Hematopoietic multipotent progenitor cell treated with erythropoietin and hydrocortisone succinate and interleukin-3 and kit ligand, for 17 days (in vitro differentiated cells): ENCODE results near the gene SIX3.

Experiments used
- DNase-seq: peaks from one replicate; pipeline ENCODE4 v3.0.0-alpha.2; 2015; ENCODE audit warnings: low spot score

Gene SIX3

GRCh38 chr2:44943693-44944101 is 2.2 kb downstream of the SIX3 start:
- no peak for DNase-seq

DNA sequence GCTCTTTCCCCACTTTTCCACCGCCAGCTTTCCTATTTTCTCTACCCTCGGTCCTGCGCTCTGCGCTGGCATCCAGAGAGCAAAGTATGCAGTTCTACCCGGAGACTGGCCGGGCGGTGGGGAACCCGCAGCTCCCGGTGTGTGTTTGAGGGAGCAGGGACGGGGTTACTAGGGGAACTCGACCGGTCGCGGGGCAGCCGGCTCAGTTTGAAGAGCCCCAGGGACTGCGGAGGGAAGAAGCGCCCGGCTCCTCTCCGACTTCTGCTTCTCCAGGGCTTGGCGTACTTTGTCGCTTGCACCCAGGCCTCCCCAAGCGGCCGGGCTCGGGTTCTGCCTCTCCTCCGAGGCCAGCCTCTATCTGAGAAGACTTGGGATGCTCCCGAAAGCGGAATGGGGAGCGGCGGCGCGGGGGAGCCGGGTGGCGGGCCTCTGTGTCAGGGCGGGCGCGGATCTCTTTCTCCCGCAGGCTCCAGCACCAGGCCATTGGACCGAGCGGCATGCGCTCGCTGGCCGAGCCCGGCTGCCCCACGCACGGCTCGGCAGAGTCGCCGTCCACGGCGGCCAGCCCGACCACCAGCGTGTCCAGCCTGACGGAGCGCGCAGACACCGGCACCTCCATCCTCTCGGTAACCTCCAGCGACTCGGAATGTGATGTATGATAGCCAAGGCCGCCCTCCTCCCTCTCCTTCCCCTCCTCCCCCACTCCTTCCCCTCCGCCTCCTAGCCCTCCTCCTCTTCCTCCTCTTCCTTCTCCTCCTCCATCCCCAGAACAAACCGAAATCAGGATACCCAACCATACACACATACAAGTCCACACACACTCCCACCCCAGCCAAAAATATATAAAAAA is 2.8 kb downstream of the SIX3 start:
- DNase-seq, result no peak

DNA sequence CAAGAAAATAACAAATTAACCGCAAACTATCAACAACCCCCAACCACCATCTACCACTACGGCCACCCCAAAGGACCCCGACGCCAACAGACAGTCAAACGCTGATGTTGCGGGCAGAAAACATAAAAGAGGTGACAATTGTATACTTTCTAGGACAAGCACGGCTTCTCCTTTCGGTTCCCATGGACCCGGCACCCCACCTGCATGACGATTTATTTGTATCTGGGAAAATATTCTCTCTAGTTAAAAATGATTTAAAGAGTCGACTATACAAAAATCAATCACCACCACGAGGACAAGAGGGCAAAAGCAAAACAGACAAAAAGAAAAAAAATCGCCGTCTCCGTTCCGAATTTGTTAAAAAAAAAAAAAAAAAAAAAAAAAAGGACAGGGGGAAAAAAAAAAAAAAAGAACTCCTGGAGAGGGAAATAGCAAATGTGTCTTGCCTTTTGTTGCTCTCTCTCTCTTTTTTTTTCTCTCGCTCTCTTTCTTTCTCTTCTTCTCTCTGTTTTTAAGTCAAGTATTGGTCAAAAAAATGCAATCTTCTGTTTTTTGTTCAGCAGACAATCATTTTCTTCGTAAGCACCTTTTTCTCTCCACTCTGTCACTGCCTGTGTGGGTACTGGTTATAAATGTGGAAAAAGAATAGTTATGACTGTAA is 3.6 kb downstream of the SIX3 start:
- no peak for DNase-seq

DNA sequence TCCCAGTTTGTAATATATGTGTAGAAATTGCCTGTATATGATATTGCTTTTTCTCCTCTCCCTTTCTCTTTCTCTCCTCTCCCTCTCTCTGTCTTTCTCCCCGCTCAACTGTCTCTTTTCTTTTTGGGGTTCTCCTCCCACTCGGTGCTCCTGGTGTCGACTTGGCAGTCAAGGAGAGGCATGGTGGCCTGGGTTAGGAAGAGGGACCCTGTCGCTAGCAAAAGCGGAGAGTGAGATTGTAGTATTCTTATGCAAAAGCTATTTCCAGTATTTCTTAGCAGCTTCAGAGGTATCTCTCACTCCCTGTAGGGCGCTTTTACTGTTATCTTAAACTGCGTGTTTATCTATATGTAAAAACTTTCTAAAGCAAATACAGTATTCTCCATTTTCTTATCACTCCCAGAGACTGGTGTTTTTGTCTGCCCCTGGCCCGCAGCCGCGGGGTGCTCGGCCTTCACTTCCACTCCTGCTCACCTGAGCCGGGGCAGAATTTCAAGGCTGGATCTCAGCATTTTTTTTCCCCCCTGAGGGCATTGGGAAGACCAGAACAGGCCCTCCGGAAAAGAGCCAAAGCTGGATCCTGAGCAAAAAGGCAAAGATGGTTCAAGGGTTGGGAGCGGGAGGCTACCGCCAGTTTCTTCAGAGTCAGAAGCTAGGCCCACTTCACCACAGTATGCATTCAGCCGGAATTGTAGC is 4.3 kb downstream of the SIX3 start:
- DNase-seq, result no peak

- DNase-seq, result no peak
These were observed 5.0 kb downstream of the SIX3 start for GRCh38 chr2:44946372-44947027.

DNA sequence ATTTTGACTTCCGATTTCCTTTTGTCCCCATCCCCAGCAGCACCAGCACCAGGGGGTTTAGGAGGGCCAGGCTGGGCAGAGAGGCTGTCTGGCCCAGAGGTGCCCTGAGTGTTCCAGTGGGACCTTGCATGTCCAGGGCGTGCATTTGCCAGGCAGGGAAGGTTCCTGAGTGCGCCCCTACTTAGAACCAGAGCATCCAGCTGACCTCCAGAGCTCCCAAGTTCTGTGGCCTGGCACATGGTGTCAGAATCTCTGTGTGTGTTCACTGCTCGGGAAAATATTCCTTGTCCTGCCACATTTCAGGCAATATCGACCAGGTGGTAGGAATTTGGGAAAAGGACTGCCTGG is 5.5 kb downstream of the SIX3 start:
- no peak for DNase-seq

- DNase-seq, result no peak
These were observed 7.2 kb downstream of the SIX3 start for GRCh38 chr2:44948565-44949328.

DNA sequence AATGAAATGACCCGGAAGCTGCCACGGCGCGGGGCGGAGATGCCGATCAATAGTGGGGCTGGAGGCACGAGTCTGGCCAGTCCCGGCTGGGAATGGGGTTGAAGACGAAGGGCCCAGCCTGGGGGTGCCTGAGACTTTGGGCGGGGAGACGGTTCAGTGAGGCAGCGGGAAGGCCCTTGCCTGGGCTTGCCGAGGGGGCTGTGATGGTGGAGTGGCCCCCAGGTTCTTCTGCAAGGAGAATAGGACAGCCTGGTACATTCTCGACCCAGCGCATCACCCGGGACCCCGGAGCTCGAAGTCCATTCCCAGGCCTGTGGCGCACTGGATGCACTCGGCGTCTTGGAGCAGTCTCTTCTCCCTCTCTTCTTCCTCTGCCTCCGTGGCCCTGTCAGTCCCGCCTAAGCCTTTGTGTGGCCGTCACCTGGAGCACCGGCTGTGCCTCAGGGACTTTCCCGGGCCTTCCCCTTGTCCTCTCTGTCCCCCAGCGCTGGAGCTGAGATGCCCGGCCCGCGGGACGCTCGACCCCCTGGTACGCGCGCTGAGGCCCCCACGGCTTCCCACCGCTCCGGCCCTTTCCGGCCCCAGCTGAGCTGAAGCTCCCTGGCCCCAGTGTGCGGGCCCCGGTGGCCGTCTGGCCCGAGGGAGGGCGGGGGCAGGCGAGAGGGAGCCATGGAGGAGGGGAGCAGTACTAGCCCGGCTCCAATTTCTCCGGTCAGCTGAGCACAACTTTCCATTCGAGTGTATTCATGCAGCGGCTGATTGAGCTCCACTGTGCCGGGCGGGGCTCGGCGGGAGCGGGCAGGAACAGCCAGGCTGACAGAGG is 8.0 kb downstream of the SIX3 start:
- no peak for DNase-seq

- no peak for DNase-seq
These were observed 9.1 kb downstream of the SIX3 start for GRCh38 chr2:44950646-44951045.

DNA sequence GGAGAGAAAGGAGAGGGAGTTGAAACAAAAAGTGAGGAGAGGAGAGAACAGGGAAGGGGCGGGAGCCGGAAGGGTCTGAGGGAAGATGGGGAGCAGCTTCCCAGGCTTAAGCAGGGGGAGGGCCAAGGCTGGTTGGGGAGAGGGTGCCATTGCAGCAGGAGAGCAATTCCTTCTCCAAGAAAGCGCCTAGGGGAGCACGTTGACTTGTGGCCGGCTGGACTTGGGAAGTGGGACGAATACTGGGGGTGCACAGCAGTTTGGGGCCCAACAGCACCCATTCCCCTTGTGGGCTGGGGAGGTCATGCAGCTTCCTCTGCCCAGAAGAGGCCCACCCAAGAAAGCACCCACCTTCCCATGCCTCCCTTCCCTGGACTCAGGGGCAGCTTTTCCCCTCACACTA is 9.6 kb downstream of the SIX3 start:
- no peak for DNase-seq

DNA sequence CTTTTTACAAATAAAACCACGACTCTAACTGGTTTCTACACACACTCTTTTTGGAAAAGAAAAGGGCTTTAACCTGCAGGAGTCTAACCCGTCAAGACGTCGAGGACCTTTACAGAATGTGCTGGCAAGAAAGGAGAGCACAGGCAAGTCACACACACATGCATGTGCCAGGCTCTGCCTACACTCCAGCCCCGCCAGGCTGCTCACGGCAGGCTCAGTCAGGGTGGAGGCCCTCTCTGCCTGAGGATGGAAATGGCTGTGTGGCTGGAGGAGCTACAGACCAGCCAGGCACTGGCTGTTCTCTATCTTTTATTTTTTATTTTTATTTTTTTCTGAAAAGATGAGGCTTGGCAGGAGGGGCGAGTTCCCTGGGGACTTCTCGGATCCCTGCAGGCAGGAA is 10.2 kb downstream of the SIX3 start:
- DNase-seq, result no peak

DNA sequence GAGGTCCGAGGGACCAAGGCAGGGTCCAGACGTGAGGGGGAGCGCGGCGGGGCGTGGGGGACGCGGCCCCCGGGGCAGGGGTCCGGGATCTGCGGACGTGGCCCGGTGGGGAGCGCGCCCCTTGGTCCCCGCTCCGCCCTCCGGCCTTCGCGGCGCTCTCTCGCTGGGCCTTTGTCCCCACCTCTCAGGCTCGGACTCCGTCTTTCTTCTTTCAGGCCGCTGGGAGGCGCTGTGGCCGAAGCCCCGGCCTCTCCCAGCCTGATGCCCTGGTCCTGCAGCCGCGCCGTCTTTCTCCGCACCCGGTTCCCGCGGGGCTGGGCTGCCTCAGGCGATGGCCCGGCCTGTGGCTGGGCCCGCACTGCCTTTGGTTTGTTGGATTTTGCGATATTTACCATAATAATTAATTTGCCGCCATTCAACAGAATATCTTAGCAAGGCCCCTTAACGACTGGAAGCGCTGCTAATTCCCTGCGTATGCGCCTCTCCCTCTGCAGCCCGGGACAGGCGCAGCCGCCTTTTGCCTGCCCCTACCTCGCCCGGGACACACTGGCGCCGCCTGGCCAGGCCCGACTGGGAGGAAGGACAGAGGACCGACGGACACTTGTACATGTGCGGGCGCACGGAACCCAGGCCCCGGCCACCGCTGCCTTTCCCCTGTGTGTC is 10.8 kb downstream of the SIX3 start:
- no peak for DNase-seq

GRCh38 chr2:44952806-44953498 is 11.4 kb downstream of the SIX3 start:
- DNase-seq, result no peak

DNA sequence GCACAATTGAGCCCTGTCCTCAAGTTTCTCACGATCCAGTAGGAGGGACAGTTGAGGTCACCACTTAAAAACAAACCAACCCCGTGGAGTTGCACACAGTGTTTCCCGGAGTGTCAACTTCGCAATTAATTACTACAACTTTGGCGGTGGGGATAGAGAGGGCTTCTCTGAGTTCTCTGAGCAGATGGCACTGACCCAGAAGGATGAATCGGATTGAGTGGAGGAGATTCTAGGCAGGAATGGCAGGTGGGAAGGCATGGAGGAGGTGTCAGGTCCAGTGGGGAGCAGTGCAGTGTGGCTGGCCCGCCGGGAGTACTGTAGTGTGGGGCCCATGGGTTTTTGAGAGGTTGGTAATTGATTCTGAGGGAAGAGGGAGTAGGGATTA is 12.0 kb downstream of the SIX3 start:
- no peak for DNase-seq

- no peak for DNase-seq
These were observed 13.0 kb downstream of the SIX3 start for GRCh38 chr2:44954447-44954888.

- no peak for DNase-seq
These were observed 13.5 kb downstream of the SIX3 start for GRCh38 chr2:44954889-44955592.

- DNase-seq, result peak; percentile 39
These were observed 14.3 kb downstream of the SIX3 start for GRCh38 chr2:44955593-44956392.

DNA sequence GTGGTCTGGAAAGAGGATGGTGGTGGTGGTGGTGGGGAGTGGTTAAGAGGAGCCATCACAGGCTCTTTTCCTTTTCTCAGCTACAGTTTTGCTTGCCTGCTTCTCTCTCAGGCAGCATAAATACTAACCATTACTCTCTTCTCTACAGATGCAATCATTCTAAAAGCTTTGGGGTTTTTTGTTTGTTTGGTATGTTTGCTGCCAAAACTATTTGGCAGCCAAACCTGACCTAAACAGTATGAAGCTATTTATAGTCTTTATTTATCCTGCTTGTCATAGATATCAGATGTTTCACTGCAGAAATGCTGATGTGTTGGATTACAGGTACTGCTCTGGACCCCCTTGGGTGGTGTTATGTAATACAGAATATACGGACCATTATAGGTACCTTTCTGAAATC is 15.3 kb downstream of the SIX3 start:
- no peak for DNase-seq
